IPS-18c (cell line): ENCODE data around the gene DTNA.

Experiments
- H3K4me3 ChIP-seq: 2 replicates; pipeline ENCODE4 v1.7.0; 2013; ENCODE audit warnings: low read depth, mild to moderate bottlenecking, low read length, moderate library complexity; ENCODE audit not compliant: insufficient read depth
- H3K9me3 ChIP-seq: one replicate; pipeline ENCODE4 v1.6.1; 2013; ENCODE audit warnings: mild to moderate bottlenecking, low read length, moderate library complexity; ENCODE audit not compliant: control insufficient read depth, insufficient read depth

DTNA gene

DNA sequence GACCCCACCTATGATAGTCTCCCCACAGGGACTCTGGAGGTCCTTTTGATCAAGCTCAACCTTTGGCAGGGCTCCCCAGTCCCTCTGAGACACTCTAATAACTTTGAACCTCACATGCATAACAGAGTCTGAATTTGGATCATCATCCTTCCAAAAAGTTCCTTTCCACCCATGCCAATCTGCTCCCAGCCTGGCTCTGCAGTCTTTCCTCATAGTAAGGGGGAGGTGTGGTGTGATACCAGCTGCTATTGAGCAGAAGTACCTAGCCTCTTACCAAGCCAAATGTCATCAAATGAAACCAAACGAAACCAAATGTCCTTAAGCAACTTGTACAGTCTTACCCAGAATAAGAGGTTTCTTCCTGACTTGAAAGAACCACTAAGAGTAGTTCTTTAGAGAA, 36.5 kb downstream of the DTNA start:
- Histone ChIP-seq H3K9me3 (no peaks in the 10 kb centered on the region), H3K4me3 (no peak overlapping the region)

DNA sequence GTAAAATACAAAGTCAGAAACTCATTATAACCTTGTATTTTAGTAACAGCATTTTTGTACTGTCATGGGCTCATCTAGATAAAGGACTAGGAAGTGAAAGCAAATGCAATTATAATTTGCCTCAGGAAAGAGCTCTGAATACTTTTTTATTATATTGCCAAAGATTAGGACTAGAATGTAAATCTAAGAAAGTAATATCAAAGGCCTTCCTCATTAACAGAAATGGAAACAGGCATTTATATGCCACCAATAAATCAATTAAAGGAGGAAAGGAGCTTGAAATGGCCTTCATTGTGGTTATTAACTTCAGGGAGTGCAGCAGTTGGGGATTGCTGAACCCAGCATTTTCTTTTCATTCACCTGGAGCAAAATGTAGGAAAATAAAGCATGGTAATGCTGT, 39.6 kb downstream of the DTNA start:
- Histone ChIP-seq H3K4me3 (no peak overlapping the region), H3K9me3 (no peaks in the 10 kb centered on the region)

DNA sequence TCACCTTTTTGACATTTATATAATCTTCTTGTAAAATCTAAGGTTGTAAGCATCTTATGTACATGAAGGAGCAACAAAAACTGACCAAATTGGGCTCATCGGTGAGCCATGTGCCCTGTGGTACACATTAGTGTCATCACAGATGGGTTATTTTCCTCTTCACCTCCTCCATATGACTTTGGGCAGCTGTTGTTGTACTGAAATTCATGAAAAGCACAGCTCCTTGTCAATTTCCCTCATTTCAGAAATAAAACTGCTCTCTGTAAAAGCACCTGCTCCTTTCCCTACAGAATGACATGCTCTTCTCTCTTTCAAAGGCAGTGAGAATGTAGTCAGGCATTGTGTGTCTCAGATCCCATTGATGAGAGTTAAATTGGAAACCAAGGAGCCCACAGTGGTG, 42.0 kb downstream of the DTNA start:
- no peaks in the 10 kb centered on the region for H3K9me3 ChIP-seq
- H3K4me3 ChIP-seq, result no peak overlapping the region

DNA sequence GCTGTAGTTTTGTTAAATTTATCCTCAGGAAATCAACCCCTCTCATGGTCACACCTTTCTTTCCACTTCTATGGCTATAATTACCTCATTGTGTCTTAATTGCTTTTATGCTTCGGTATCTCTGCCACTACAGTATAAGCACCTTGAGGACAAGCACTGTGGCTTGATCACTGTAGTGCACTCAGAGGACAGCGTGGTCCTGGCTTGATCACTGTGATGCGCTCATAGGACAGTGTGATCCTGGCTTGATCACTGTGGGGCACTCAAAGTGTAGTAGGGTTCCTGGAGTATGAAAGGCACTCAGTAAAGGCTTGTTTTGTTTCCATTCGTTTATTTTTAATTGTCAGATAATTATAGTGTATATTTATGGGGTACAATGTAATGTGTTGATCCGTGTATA, 44.2 kb downstream of the DTNA start:
- H3K4me3 ChIP-seq, result no peak overlapping the region
- no peaks in the 10 kb centered on the region for H3K9me3 ChIP-seq

DNA sequence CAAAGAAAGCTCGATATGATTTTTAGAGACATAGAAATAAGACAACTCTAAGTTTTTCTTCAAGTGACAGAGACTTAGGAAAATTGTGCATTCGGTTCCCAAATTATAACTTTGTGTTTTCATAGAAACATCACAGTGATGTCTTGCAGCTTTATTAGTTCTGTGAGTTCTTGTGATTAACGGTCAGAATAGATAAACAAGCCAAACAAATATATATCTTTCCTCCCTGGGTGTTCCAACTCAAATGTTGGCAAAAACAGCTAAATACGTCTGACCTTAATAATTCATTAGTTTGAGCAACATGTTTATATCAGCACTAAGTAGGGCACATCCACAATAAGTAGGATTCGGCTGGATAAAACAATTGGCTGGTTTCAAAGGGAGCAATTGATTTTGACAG, 47.6 kb downstream of the DTNA start:
- no peak overlapping the region for H3K4me3 ChIP-seq

DNA sequence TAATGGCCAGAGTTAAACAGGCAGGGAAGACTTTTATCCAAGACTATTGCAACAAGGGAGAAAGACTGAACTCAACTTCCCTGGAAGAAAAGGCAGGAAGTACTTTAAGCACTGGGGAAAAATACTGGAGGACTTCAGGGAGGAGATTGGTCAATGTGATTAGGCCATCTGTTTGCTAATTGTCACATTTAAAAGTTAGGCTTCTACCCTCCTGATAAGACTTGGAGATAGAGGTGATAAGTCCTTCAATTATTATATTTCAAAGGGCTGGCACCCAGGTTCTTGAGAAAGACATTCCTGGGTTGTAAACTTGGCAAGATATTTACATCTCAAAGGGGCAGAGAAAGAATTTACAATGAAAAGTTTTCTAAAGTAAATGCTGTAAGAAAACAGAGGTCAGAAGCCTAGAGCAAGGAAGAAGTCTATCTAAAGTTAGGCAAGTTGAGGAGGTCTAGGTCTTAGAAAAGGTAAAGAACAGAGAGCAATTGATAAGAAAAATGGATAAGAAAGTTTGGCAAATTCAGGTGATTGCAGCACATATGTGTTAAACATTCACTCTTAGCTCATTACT, 48.4 kb downstream of the DTNA start:
- Histone ChIP-seq H3K4me3 (no peak overlapping the region), H3K9me3 (no peaks in the 10 kb centered on the region)

More for the DNA sequence above, 47.6 kb downstream of the DTNA start:
- H3K9me3 ChIP-seq, result no peaks in the 10 kb centered on the region

DNA sequence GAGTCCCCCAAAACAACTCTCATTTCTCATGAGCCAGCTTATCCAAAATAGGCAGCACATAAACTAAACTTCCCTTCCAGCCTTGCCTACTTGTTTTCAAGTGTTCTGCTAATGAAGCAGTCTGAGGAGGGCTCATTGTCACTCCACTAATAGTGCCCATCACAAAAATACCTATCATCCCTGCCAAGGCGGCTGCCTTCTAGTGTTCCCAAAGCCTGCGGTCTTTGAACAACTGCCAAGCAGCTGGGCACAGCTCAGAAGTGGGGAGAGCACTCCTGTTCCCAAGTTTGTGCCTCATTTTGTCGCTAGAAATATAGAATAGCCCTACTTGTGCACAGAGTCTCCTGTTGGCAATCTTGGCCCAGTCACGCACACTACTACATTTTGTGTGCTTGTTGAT, 50.3 kb downstream of the DTNA start:
- Histone ChIP-seq H3K4me3 (no peak overlapping the region), H3K9me3 (no peaks in the 10 kb centered on the region)

DNA sequence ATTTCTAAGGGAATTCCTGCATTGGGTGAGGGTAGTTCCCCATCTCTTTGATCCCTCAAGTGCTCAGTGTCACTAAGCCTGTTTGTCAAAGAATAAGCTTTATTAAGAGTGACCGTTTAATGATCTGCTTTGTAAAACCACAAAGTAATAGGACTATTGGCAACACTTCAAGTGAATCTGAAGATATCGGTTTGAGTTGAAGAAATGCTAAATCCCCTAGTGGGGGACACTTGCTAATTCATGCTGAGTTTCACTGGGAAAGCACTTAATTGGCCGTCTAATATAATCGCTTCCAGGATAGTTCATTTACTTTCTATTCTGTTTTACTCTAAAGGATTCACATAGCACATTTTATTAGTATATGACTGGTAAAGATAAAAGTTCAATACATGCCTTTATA, 54.4 kb downstream of the DTNA start:
- Histone ChIP-seq H3K9me3 (no peaks in the 10 kb centered on the region), H3K4me3 (no peak overlapping the region)

DNA sequence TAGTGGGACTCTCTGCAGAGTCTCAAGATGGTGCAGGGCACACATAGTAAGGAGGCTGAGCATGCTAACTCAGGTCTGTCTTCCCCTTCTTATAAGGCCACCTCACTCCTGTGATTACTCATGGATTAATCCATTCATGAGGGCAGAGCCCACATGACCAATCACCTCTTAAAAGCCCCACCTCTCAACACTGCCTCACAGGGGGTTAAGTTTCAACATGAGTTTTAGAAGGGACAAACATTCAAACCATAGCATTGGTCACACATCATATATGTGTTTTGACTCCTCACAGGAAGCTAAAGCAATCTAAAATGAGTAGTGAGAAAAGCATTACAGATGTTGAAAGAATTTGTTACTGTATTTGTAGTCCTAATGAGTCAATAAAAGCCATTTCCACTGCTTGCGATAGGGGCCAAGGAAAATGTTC, 57.5 kb downstream of the DTNA start:
- Histone ChIP-seq H3K4me3 (no peak overlapping the region), H3K9me3 (no peaks in the 10 kb centered on the region)

DNA sequence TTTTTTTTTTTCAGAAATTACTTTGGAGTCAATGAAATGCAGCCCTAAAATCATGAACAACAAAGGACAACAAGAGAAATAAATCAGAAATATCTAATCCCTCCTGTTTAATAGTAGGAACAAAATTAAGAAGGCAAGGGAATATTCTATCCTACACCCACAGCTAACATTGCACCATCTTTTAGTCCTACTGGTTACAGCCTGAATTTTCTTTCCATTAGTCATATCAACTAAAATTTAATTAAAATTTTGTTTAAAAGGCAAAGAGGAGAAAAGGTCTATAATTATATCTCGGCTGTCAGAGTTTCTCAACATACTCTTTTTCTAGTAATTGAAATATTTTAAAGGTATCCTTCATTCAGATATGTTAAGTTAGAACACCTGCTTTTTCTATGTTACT, 61.9 kb downstream of the DTNA start:
- H3K4me3 ChIP-seq, result no peak overlapping the region
- no peaks in the 10 kb centered on the region for H3K9me3 ChIP-seq

DNA sequence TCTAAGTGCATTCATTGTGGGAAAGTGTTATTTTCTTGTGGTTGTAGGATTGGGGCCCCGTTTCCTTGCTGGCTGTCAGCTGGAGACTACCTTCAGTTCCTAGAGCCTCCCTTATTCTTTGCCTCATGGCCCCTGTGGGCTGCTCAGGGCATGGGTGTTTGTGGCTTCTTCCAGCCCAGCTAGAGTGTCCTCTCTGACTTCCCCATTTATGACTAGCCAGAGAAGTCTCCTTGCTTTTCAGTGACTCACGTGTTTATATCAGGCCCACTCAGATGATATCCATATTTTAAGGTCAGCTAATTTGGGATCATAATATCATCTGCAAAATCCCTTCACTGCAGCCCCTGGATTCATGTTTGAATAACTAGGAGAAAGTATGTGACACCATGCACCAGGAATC, 62.8 kb downstream of the DTNA start:
- Histone ChIP-seq H3K4me3 (no peak overlapping the region), H3K9me3 (no peaks in the 10 kb centered on the region)

DNA sequence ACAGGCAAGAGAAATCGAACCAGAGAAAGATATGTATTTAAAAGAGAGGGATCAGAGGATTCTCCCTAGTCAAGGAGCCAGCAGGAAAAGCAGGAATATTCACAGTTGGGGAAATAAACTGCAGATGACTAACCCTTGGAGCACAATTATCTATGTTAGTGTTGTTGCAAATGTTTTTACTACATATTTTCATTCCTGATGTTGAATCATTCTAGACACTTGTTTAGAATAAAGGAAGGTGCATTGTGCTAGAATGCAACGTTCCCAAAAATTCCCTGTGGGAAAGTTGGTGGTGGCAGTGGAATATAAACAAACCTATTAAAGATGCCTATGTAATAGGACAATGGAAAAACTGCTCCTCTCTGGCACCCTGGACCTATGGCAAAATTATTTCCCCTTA, 63.3 kb downstream of the DTNA start:
- Histone ChIP-seq H3K9me3 (no peaks in the 10 kb centered on the region), H3K4me3 (no peak overlapping the region)

DNA sequence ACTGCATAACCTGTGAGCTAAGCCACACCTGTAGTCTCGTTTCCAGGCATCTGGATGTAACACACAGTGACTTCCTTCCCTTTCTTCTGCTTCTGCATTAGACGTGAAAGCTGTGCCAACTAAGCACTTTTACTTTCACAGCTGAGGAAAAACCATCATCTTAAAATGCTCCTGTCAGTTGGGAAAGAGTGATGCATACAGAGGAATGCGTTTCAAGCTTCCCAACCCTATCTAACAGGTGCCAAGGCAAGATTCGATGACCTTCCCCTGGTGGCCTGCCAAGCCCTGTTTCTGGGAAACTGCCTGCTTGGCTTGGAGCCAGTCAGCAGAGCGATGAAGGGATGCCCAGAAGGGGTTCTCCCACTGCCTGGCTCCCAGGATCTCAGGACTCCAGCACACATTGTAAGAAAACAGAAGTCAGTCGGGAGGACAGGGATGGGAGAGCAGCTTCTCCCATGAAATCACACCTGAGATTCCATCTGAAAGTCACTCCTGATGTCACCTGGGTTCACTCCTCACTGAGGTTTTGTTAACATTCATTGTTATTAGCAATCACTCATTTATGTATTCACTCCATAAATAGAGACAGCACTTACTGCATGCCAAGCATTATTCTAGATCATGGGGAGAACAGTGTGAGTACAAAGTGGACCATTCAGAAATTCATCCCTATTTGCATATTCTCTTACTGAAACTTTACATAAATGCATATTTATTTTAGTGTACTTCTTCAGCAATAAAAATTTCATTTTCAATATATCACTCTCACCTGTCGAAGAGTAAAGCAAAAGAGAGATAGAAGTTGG, 64.1 kb downstream of the DTNA start:
- H3K4me3 ChIP-seq, result no peak overlapping the region
- H3K9me3 ChIP-seq, result no peaks in the 10 kb centered on the region

DNA sequence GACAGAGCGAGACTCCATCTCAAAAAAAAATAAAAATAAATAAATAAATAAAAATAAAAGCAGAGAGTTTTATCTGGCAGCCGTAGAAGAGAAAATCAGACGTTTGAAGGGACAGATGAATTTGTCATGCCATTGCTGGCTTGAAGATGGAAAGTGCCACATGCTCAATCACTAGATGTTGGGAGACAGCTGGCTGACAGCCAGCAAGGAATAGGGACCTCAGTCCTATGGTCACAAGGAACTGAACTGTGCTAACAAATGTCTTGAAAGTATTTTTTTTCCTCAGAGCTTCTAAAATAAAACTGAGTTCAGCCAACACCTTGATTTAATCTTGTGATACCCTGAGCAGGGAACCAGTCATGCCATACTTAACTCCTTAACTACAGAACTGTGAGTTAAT, 65.4 kb downstream of the DTNA start:
- H3K9me3 ChIP-seq, result no peaks in the 10 kb centered on the region
- H3K4me3 ChIP-seq, result no peak overlapping the region

DNA sequence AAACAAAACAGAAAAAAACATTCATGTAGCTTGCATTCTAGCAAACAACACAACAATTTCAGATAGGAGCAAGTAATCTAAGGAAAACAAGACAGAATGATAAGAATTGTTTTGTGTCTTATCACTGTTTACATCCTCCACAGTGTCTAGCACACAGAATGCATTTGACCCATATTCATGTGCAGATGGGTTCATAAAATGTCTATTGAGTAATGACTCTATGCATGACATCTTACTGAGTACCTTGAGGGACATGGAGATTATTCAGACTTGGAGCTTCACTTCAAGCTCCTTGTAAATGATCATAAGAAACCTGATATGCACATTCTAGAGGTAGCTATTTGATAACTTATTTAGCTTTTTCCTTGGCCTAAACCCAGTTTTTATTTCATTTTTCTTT, 69.0 kb downstream of the DTNA start:
- H3K9me3 ChIP-seq, result no peaks in the 10 kb centered on the region
- H3K4me3 ChIP-seq, result no peak overlapping the region

DNA sequence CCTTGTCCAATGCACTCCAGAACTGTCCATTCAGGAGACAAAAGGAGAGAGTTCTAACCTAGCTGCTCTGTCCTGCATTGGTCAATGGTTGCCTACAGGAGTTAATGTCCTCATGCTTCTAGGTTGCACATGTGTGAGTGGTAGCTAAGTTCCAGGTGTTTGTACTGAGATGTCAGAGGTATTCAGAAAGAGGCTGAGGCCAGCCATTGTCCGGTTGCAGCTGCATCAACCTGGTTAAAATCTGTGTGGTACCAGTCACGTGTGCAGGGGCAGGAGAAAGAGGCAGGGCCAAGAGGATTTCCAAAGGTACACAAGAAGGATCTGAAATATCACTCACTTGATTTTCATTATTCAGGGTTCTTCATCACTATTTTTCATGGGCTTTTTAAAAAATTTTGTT, 70.8 kb downstream of the DTNA start:
- no peak overlapping the region for H3K4me3 ChIP-seq
- no peaks in the 10 kb centered on the region for H3K9me3 ChIP-seq

DNA sequence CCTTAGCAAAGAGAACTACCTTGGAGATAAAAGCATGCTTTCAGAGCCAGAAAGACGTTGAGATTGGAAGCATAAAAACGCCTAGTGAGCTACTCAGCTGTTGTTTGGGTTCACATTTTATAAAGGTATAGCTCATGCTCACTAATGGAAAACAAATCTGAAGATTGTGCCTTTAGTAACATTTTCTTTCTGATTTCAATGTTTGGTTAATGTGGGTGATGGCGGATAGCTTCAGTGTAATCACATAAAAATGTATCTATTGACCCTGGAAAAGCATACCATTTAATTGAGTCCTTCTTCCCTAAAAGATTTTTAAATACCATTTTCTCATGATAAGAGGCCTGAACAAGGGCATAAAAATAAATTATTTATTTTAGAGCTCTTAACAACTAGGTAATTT, 73.4 kb downstream of the DTNA start:
- H3K4me3 ChIP-seq, result no peak overlapping the region
- H3K9me3 ChIP-seq, result no peaks in the 10 kb centered on the region

DNA sequence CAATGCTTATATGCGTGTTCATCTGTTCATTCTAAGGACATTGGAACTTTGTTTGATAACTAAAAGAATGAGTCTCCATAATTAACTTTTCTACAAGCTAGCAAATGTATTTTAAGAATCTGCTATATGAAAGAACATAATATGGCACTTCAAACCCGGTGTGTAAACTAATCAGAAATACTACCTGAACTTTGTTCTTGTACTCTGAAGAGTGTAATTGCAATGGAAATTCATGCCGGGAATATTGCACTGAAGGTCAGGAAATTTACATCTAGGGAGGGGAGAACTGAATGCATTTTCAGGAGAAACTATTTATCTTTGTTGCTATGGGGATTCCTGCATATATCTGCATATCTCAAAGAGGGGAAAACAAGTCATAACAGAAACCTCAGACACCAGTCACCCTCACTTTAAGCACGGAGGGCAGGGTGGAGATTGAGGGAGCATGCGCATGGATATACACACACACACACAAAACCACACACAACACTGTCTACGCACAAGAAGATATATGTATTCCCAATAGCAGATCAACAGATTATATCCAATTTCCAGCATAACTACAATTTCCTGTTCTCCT, 76.2 kb downstream of the DTNA start:
- Histone ChIP-seq H3K4me3 (no peak overlapping the region), H3K9me3 (no peaks in the 10 kb centered on the region)
